Measurements from ENCODE around the gene HRH1. TPM values are rescaled to one million over a fixed set of nuclear protein-coding genes. Genes with fewer than 3 reads are reported as not detected.

Gene HRH1
- total RNA-seq, 4 donors from 2014 or later = 3.6 to 27.7 (median 6.1) TPM

GRCh38 chr3:11282250-11283138 lies 128.2 kb downstream of the HRH1 start:
- no peak for TF ChIP-seq CTCF (IDR thresholded peaks at IDR 0.05)
- ATAC-seq (ENCODE audit: low FRiP score) (no peak), DNase-seq (ENCODE audit: low spot score) (no peak)

- TF ChIP-seq CTCF (IDR thresholded peaks at IDR 0.05) = no peak
- no peak for ATAC-seq (ENCODE audit: low FRiP score)
Observed at GRCh38 chr3:11283139-11283475, 128.8 kb downstream of the HRH1 start.

GRCh38 chr3:11284011-11284410 lies 129.7 kb downstream of the HRH1 start:
- no peak for ATAC-seq (ENCODE audit: low FRiP score)
- TF ChIP-seq CTCF (IDR thresholded peaks at IDR 0.05) = no peak
- no peak for DNase-seq (ENCODE audit: low spot score)

More at GRCh38 chr3:11283139-11283475, 128.8 kb downstream of the HRH1 start:
- no peak for DNase-seq (ENCODE audit: low spot score)

GRCh38 chr3:11285471-11285870 lies 131.2 kb downstream of the HRH1 start:
- ATAC-seq (ENCODE audit: low FRiP score) = no peak
- no peak for DNase-seq (ENCODE audit: low spot score)
- no peak for TF ChIP-seq CTCF (IDR thresholded peaks at IDR 0.05)

- ATAC-seq (ENCODE audit: low FRiP score) (no peak), DNase-seq (ENCODE audit: low spot score) (no peak)
- TF ChIP-seq CTCF (IDR thresholded peaks at IDR 0.05) = no peak
Observed at GRCh38 chr3:11287404-11287803, 133.1 kb downstream of the HRH1 start.

GRCh38 chr3:11288021-11288491 lies 133.8 kb downstream of the HRH1 start:
- TF ChIP-seq CTCF (IDR thresholded peaks at IDR 0.05) = no peak
- DNase-seq (ENCODE audit: low spot score) = no peak
- no peak for ATAC-seq (ENCODE audit: low FRiP score)

Measured in omental fat pad (tissue), 4 donors.